ENCODE results near the gene TUT7.

- no peak for TF ChIP-seq POLR2A (IDR thresholded peaks at IDR 0.05)
- TF ChIP-seq, protein P1, sequence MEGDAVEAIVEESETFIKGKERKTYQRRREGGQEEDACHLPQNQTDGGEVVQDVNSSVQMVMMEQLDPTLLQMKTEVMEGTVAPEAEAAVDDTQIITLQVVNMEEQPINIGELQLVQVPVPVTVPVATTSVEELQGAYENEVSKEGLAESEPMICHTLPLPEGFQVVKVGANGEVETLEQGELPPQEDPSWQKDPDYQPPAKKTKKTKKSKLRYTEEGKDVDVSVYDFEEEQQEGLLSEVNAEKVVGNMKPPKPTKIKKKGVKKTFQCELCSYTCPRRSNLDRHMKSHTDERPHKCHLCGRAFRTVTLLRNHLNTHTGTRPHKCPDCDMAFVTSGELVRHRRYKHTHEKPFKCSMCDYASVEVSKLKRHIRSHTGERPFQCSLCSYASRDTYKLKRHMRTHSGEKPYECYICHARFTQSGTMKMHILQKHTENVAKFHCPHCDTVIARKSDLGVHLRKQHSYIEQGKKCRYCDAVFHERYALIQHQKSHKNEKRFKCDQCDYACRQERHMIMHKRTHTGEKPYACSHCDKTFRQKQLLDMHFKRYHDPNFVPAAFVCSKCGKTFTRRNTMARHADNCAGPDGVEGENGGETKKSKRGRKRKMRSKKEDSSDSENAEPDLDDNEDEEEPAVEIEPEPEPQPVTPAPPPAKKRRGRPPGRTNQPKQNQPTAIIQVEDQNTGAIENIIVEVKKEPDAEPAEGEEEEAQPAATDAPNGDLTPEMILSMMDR (IDR thresholded peaks at IDR 0.05 in 4 of 5, conservative IDR thresholded peaks at IDR 0.05 in 1 of 5) = no peak
Observed at GRCh38 chr9:86322973-86323644, 31.1 kb downstream of the TUT7 start.
